Duodenal mucosa (tissue), 2 donors: Measurements from ENCODE around the gene CNN3.
A peak's percentile ranks its signal among the peaks of the same experiment; 100 is the strongest.

Experiments used
- H3K27ac ChIP-seq: one replicate; pipeline ENCODE4 v1.7.0; 2013; ENCODE audit warnings: low read depth, low read length
- H3K27me3 ChIP-seq, 2 donors: one replicate each; pipeline ENCODE4 v1.7.0; 2013; ENCODE audit warnings: low read length in 2 of 2, control low read depth in 1 of 2; ENCODE audit not compliant: insufficient read depth in 2 of 2, control insufficient read depth in 1 of 2
- H3K36me3 ChIP-seq, 2 donors: one replicate each; pipeline ENCODE4 v1.7.0; 2013; ENCODE audit warnings: low read length in 2 of 2, control low read depth in 1 of 2; ENCODE audit not compliant: insufficient read depth in 2 of 2, control insufficient read depth in 1 of 2
- H3K4me1 ChIP-seq, 2 donors: one replicate each; pipeline ENCODE4 v1.7.0; 2013; ENCODE audit warnings: low read length in 2 of 2, control low read depth in 1 of 2; ENCODE audit not compliant: insufficient read depth in 2 of 2, control insufficient read depth in 1 of 2
- H3K4me3 ChIP-seq, 2 donors: one replicate each; pipeline ENCODE4 v1.7.0; 2013; ENCODE audit warnings: low read length in 2 of 2, low read depth in 1 of 2
- H3K9ac ChIP-seq, 2 donors: one replicate each; pipeline ENCODE4 v1.7.0; 2013; ENCODE audit warnings: low read length in 2 of 2, low read depth in 1 of 2
- H3K9me3 ChIP-seq, 2 donors: one replicate each; pipeline ENCODE4 v1.7.0; 2013; ENCODE audit warnings: low read length in 2 of 2, control low read depth in 1 of 2; ENCODE audit not compliant: control insufficient read depth in 1 of 2

Gene CNN3

GRCh38 chr1:94892604-94893254, 34.2 kb downstream of the CNN3 start:
- Histone ChIP-seq H3K27ac (no peak overlapping the region), H3K4me1 (no peaks in the 10 kb centered on the region), H3K9ac (no peak overlapping the region), H3K27me3 (no peaks in the 10 kb centered on the region), H3K4me3 (no peak overlapping the region), H3K36me3 (peaks cover 26 to 42% of the 10 kb centered on the region in 2 donors), H3K9me3 (no peaks in the 10 kb centered on the region)

GRCh38 chr1:94888201-94888600, 38.7 kb downstream of the CNN3 start:
- no peak overlapping the region for H3K27ac ChIP-seq
- no peak overlapping the region for H3K9ac ChIP-seq
- peaks cover 15 to 27% of the 10 kb centered on the region in 2 donors for H3K36me3 ChIP-seq
- H3K9me3 ChIP-seq, result no peaks in the 10 kb centered on the region
- H3K4me1 ChIP-seq, result no peaks in the 10 kb centered on the region
- H3K27me3 ChIP-seq, result no peaks in the 10 kb centered on the region
- no peak overlapping the region for H3K4me3 ChIP-seq

GRCh38 chr1:94887603-94888171, 39.2 kb downstream of the CNN3 start:
- no peak overlapping the region for H3K9ac ChIP-seq
- no peaks in the 10 kb centered on the region for H3K4me1 ChIP-seq
- no peak overlapping the region for H3K4me3 ChIP-seq

GRCh38 chr1:94887106-94887505, 39.8 kb downstream of the CNN3 start:
- H3K36me3 ChIP-seq, result peaks cover 6 to 22% of the 10 kb centered on the region in 2 donors
- H3K4me3 ChIP-seq, result no peak overlapping the region
- H3K4me1 ChIP-seq, result no peaks in the 10 kb centered on the region
- H3K27me3 ChIP-seq, result no peaks in the 10 kb centered on the region
- H3K9ac ChIP-seq, result no peak overlapping the region
- H3K9me3 ChIP-seq, result no peaks in the 10 kb centered on the region
- no peak overlapping the region for H3K27ac ChIP-seq

More at GRCh38 chr1:94887603-94888171, 39.2 kb downstream of the CNN3 start:
- H3K9me3 ChIP-seq, result no peaks in the 10 kb centered on the region
- no peaks in the 10 kb centered on the region for H3K27me3 ChIP-seq
- H3K27ac ChIP-seq, result no peak overlapping the region
- peaks cover 12 to 24% of the 10 kb centered on the region in 2 donors for H3K36me3 ChIP-seq

- H3K4me1 ChIP-seq, result no peaks in the 10 kb centered on the region
- H3K9me3 ChIP-seq, result no peaks in the 10 kb centered on the region
- H3K4me3 ChIP-seq, result no peak overlapping the region
- H3K27me3 ChIP-seq, result no peaks in the 10 kb centered on the region
- H3K27ac ChIP-seq, result no peak overlapping the region
- H3K9ac ChIP-seq, result no peak overlapping the region
- peaks cover 4 to 19% of the 10 kb centered on the region in 2 donors for H3K36me3 ChIP-seq
These were observed 40.5 kb downstream of the CNN3 start for GRCh38 chr1:94886361-94886760.

- H3K27ac ChIP-seq, result no peak overlapping the region
- H3K4me3 ChIP-seq, result no peak overlapping the region
- peaks cover 0 to 15% of the 10 kb centered on the region in 2 donors for H3K36me3 ChIP-seq
- no peaks in the 10 kb centered on the region for H3K4me1 ChIP-seq
- H3K27me3 ChIP-seq, result no peaks in the 10 kb centered on the region
- H3K9ac ChIP-seq, result no peak overlapping the region
- no peaks in the 10 kb centered on the region for H3K9me3 ChIP-seq
These were observed 42.4 kb downstream of the CNN3 start for GRCh38 chr1:94884507-94884906.

- H3K4me1 ChIP-seq, result no peaks in the 10 kb centered on the region
- H3K27me3 ChIP-seq, result no peaks in the 10 kb centered on the region
- H3K9me3 ChIP-seq, result no peaks in the 10 kb centered on the region
- H3K27ac ChIP-seq, result peak overlapping the region; percentile 10
- peaks cover 0 to 15% of the 10 kb centered on the region in 2 donors for H3K36me3 ChIP-seq
- H3K4me3 ChIP-seq, result no peak overlapping the region
- H3K9ac ChIP-seq, result no peak overlapping the region
These were observed 42.8 kb downstream of the CNN3 start for GRCh38 chr1:94884106-94884505.

- H3K9me3 ChIP-seq, result no peaks in the 10 kb centered on the region
- H3K4me1 ChIP-seq, result no peaks in the 10 kb centered on the region
- no peak overlapping the region for H3K4me3 ChIP-seq
- H3K27me3 ChIP-seq, result no peaks in the 10 kb centered on the region
- H3K36me3 ChIP-seq, result peaks cover 0 to 15% of the 10 kb centered on the region in 2 donors
- H3K9ac ChIP-seq, result no peak overlapping the region
- no peak overlapping the region for H3K27ac ChIP-seq
These were observed 43.2 kb downstream of the CNN3 start for GRCh38 chr1:94883691-94884090.

GRCh38 chr1:94878329-94878728, 48.6 kb downstream of the CNN3 start:
- H3K4me1 ChIP-seq, result no peaks in the 10 kb centered on the region
- no peak overlapping the region for H3K9ac ChIP-seq
- no peak overlapping the region for H3K4me3 ChIP-seq
- no peak overlapping the region for H3K27ac ChIP-seq
- H3K36me3 ChIP-seq, result peaks cover 7 to 47% of the 10 kb centered on the region in 2 donors
- no peaks in the 10 kb centered on the region for H3K27me3 ChIP-seq
- H3K9me3 ChIP-seq, result no peaks in the 10 kb centered on the region

GRCh38 chr1:94876362-94876761, 50.5 kb downstream of the CNN3 start:
- Histone ChIP-seq H3K27ac (no peak overlapping the region), H3K9me3 (no peaks in the 10 kb centered on the region), H3K4me1 (no peaks in the 10 kb centered on the region), H3K4me3 (no peak overlapping the region), H3K27me3 (no peaks in the 10 kb centered on the region), H3K36me3 (peaks cover 11 to 57% of the 10 kb centered on the region in 2 donors), H3K9ac (no peak overlapping the region)
